ENCODE results near the gene PRSS53. TPM values are rescaled to one million over a fixed set of nuclear protein-coding genes. Genes with fewer than 3 reads are reported as not detected.
A peak's percentile ranks its signal among the peaks of the same experiment; 100 is the strongest.

The PRSS53 gene
- total RNA-seq, 1 donor from 2014 or later: 4.9 TPM

DNA sequence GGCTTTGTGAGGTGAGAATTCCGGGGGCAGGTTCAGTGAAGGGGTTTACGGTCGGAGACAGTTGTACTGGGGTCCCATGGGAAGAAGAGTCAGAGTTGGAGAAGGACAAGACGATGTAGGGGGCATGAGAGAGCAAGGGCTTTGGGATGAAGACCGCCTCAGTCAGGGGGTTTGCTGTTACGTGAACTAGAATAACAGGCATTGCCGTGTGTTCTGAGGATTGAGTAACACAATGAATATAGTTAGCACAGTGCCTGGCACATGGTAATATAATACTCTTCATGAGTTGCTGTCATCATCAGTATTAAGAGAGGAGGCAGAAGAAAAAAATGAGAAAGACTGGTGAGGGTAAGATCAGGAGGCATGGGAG is 13.9 kb downstream of the PRSS53 start:
- peaks cover 21% of the 10 kb centered on the region for H3K4me1 Mint-ChIP-seq
- H3K36me3 Mint-ChIP-seq: peaks cover 16% of the 10 kb centered on the region
- H3K4me3 Mint-ChIP-seq: peak overlapping the region; percentile 88
- TF ChIP-seq, protein P1, sequence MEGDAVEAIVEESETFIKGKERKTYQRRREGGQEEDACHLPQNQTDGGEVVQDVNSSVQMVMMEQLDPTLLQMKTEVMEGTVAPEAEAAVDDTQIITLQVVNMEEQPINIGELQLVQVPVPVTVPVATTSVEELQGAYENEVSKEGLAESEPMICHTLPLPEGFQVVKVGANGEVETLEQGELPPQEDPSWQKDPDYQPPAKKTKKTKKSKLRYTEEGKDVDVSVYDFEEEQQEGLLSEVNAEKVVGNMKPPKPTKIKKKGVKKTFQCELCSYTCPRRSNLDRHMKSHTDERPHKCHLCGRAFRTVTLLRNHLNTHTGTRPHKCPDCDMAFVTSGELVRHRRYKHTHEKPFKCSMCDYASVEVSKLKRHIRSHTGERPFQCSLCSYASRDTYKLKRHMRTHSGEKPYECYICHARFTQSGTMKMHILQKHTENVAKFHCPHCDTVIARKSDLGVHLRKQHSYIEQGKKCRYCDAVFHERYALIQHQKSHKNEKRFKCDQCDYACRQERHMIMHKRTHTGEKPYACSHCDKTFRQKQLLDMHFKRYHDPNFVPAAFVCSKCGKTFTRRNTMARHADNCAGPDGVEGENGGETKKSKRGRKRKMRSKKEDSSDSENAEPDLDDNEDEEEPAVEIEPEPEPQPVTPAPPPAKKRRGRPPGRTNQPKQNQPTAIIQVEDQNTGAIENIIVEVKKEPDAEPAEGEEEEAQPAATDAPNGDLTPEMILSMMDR (IDR thresholded peaks at IDR 0.05; ENCODE audit: unreplicated experiment): no peak
- no peak for DNase-seq (ENCODE audit: low spot score in 2 of 2, unreplicated experiment in 2 of 2)
- no peaks in the 10 kb centered on the region for H3K9me3 Mint-ChIP-seq
- H3K27me3 Mint-ChIP-seq (ENCODE audit: low read depth): no peaks in the 10 kb centered on the region
- H3K27ac Mint-ChIP-seq: peak overlapping the region; percentile 96

DNA sequence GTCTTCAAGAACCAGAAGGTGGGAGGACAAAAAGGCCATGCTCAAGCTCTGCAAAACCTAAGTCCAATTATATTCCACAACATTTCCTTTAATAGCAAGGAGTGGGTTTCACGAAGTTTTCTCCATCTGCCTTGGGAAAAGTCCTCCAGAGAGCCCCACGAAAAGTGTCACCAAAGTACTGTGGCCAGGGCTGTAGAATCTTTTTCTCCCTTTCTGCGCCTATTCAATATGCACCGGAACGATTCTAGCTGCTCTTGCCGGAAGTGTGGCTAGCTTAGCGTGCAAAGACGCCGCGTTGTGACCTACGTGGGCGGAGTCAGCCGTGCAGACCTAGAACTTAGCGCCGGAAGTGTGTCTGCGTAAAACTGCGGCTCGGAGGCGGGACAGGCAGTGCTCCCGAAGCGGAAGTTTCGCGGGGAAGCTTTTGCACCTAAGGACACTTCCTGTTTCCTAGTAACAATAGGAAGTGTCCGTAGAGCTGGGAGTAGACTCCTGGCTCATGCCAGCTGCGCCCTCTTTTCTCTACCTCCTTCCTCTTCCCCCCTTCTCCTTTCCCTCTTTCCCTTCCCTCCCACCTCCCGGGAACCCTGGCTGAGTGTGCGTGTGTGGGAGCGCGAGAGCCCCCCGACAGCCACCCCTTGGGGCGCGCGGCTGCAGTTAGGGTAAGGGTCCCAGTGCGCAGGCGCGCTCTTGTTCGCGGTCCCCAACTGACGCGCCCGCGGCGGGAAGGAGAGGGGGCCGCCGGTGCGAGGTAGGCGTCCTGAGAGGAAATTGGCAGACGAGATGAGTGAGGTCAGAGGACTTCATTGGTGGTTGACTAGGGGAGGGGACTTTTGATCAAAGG is 14.6 kb downstream of the PRSS53 start, which contains the start of the genes ZNF646 and ZNF668:
ZNF646 (plus strand) TSS at position 453 of the 844 bp plus-strand sequence. CDS start 1,903 bp downstream, outside the sequence.
ZNF668 (minus strand) TSS at position 271 of the 844 bp plus-strand sequence. CDS start 9,781 bp downstream, outside the sequence.
- peaks cover 21% of the 10 kb centered on the region for H3K4me1 Mint-ChIP-seq
- peak within 1 kb of the TSS; percentile 99 for H3K4me3 Mint-ChIP-seq
- no peaks in the 10 kb centered on the region for H3K9me3 Mint-ChIP-seq
- no peaks in the 10 kb centered on the region for H3K27me3 Mint-ChIP-seq (ENCODE audit: low read depth)
- H3K36me3 Mint-ChIP-seq: peaks cover 12% of the 10 kb centered on the region
- peak; percentile 91 to 94 for DNase-seq (ENCODE audit: low spot score in 2 of 2, unreplicated experiment in 2 of 2)
- TF ChIP-seq, protein P1 (IDR thresholded peaks at IDR 0.05; ENCODE audit: unreplicated experiment): no peak
- peak within 1 kb of the TSS; percentile 96 for H3K27ac Mint-ChIP-seq

DNA sequence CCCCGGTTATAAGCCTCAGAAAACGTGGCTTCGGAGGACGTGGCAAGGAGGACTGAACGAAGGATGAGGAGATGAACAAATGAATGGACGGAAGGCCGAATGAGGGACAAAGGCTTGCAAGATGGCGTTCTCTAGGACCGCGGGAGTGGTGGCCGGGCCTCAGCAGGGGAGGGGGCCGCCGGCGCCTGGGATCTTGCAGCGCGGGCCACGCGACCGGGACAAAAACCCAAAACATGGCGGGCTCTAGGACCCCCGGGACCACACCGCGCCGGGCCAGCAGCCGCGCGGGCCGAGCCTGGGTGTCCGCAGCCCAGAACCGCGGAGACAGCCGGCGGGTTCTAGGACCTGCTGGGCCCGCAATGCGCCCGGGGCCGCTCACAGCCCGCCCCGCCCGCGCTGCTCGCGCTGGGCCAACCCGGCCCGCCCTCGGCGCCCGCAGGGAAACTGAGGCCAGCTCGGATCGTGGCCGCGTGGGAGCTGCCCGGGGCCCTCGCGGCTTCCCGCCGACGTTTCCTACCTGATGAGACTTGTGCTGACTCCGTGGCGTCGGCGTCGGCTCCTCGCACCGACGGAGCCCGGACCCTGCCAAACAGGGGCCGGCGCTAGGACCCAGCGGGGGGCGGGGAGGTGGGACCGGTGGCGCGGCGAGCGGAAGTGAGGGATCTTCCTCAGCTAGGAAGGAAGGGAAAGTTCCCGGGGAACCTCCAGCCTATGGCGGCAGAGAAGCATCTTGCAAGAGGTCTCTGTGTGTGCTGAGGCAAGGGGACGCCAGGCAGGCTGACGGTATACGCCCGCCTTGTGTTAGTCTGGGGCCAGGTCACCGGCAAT is 15.4 kb downstream of the PRSS53 start:
- TF ChIP-seq, protein P1 (IDR thresholded peaks at IDR 0.05; ENCODE audit: unreplicated experiment): no peak
- H3K4me1 Mint-ChIP-seq: peaks cover 21% of the 10 kb centered on the region
- DNase-seq (ENCODE audit: low spot score in 2 of 2, unreplicated experiment in 2 of 2): peak; percentile 85 to 87
- H3K9me3 Mint-ChIP-seq: no peaks in the 10 kb centered on the region
- peak overlapping the region; percentile 99 for H3K4me3 Mint-ChIP-seq
- peak overlapping the region; percentile 96 for H3K27ac Mint-ChIP-seq
- peaks cover 6% of the 10 kb centered on the region for H3K36me3 Mint-ChIP-seq
- no peaks in the 10 kb centered on the region for H3K27me3 Mint-ChIP-seq (ENCODE audit: low read depth)

DNA sequence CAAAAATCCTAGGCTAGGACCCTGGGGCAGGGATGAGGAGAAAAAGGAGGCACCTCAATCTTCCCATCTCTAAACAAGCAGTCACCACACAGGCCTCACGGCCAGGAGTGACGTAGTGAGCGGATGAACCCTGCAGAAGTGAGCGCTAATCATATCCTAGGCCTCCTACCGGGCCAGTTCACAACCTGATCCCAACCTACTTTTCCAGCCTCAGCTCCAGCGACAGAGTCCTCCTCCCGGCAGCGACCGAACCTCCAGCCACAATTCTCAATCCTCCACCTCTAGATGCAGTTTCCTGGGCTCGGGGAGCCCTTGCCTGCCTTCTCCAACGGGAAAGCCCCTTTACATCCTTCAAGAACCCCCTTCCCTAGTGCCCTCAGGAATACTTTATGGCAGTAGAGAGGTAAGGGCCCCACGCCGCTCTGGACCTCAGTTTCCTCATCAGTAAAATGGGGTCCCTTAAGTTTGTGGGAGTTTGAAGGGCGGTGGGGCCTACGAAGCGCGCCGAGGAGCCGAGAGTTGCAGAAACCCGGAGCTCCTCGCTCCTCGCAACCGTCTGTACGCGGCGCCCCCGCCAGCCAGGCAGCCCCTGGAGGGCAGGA is 16.1 kb downstream of the PRSS53 start:
- H3K36me3 Mint-ChIP-seq: peaks cover under 1% of the 10 kb centered on the region
- TF ChIP-seq, protein P1 (IDR thresholded peaks at IDR 0.05; ENCODE audit: unreplicated experiment): no peak

DNA sequence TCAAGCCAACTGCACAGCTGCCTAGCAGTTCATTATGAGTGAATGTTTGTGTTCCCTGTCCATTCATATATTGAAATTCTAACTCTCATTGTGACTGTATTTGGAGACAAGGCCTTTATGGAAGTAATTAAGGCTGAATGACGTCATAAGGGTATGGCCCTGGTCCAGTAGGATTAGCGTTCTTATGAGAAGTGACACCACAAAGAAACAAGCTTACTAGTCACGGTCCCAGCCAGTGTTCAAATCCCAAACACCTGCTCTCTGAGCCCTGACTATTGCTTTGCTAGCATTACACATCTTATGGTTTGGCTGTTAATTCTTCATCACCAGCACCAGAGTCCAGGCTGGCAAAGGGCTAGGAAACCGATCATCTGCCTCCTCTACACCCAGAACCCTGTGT is 16.9 kb downstream of the PRSS53 start:
- peak overlapping the region; percentile 96 for H3K27ac Mint-ChIP-seq
- no peaks in the 10 kb centered on the region for H3K36me3 Mint-ChIP-seq
- no peaks in the 10 kb centered on the region for H3K27me3 Mint-ChIP-seq (ENCODE audit: low read depth)
- DNase-seq (ENCODE audit: low spot score in 2 of 2, unreplicated experiment in 2 of 2): no peak
- peak overlapping the region; percentile 99 for H3K4me3 Mint-ChIP-seq
- H3K9me3 Mint-ChIP-seq: no peaks in the 10 kb centered on the region
- H3K4me1 Mint-ChIP-seq: peaks cover 21% of the 10 kb centered on the region
- TF ChIP-seq, protein P1 (IDR thresholded peaks at IDR 0.05; ENCODE audit: unreplicated experiment): no peak

More for the DNA sequence above, 16.1 kb downstream of the PRSS53 start:
- Mint-ChIP-seq H3K27me3 (ENCODE audit: low read depth) (no peaks in the 10 kb centered on the region), H3K27ac (peak overlapping the region; percentile 96), H3K4me3 (peak overlapping the region; percentile 99), H3K9me3 (no peaks in the 10 kb centered on the region), H3K4me1 (peaks cover 21% of the 10 kb centered on the region)
- no peak for DNase-seq (ENCODE audit: low spot score in 2 of 2, unreplicated experiment in 2 of 2)
